ENCODE data around the gene KLF16. TPM values are rescaled to one million over a fixed set of nuclear protein-coding genes. Genes with fewer than 3 reads are reported as not detected.
"Not testable (repeated sequence)": the region's sequence is repeated elsewhere in the genome, so short reads cannot be mapped to it uniquely, and the experiment has no call there.

The KLF16 gene
- total RNA-seq, 2 experiments from 2014 or later: 83.8 to 89.2 TPM

GRCh38 chr19:1875646-1876495, 12.5 kb upstream of the KLF16 start:
- Mint-ChIP-seq H3K36me3 (ENCODE audit: low read depth) (peaks cover 31% of the 10 kb centered on the region), H3K9me3 (no peaks in the 10 kb centered on the region), H3K27ac (peak overlapping the region; percentile 91), H3K27me3 (no peaks in the 10 kb centered on the region), H3K4me1 (ENCODE audit: low read depth) (peaks cover 20% of the 10 kb centered on the region), H3K4me3 (peak overlapping the region; percentile 91)
- H3K9me3 ChIP-seq (ENCODE audit: control insufficient read depth in 1 of 2, insufficient read depth in 1 of 2, low read length in 2 of 2): no peaks in the 10 kb centered on the region
- H3K4me1 ChIP-seq (ENCODE audit: insufficient read depth, low read length): peaks cover 47% of the 10 kb centered on the region
- intact Hi-C loops (cut with DNase I, micrococcal nuclease): loop anchor here (1.0 to 2.0 kb wide), 3 partner anchors 9 to 29 kb away; partner anchors contain the start of genes ABHD17A (in 1 of the 2), ADAT3 (in 1 of the 2) and SCAMP4 (in 1 of the 2)
- DNase-seq (peak; percentile 74 to 95 (median 83)), ATAC-seq (ENCODE audit: poor library complexity) (peak; percentile 83)
- peak overlapping the region; percentile 90 to 93 for H3K27ac ChIP-seq (ENCODE audit: low read depth in 1 of 2, low read length in 2 of 2)
- CTCF ChIA-PET: interaction anchor here (1.5 to 2.7 kb wide), 4 partner anchors 11 to 27 kb away, joined by 3 to 23 read pairs (median 4); no protein-coding TSS in a partner anchor
- peaks cover 34% of the 10 kb centered on the region for H3K36me3 ChIP-seq (ENCODE audit: insufficient read depth, low read length)
- no peaks in the 10 kb centered on the region for H3K27me3 ChIP-seq (ENCODE audit: control insufficient read depth in 1 of 2, insufficient read depth in 2 of 2, low read length in 2 of 2)
- POLR2A ChIA-PET: interaction anchor here (0.7 to 3.4 kb wide), 18 partner anchors 8 to 209 kb away, joined by 3 to 41 read pairs (median 6); partner anchors contain the start of gene ABHD17A
- TF ChIP-seq CTCF (IDR thresholded peaks at IDR 0.05): no peak
- H3K4me3 ChIP-seq (ENCODE audit: low read length): peak overlapping the region; percentile 98

- peak in 2 of 14 experiments; percentile 6 to 31 for DNase-seq
These were observed 11.9 kb upstream of the KLF16 start for GRCh38 chr19:1875265-1875645.

DNA sequence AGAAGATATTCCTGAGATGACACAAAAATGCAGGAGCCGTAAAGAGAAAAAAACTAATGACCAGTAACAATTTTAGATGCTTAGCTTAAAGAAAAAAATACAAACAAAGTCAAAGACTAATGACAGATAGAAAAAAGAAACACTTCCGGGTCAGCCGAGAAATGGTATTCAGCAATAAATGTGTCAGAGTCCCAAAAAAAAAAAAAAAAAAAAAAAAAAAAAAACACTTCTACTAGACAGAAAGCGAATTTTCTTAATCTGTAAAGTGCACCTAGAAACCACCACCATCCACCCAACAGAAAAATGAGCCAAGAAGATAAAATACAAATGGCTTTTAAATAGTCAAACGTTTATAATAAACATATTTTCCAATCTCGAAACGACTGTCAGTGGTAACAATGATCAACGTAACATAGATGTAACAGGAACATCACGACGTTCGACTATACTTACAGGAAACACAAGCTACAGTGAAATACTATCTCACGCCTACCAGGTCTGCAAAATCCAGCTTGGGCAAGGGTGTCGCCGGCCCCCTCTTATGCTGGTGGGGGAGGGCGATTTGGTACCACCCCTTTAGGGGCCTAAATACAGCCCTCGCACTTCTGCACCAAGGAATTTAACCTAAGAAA, 11.3 kb upstream of the KLF16 start:
- peaks cover 20% of the 10 kb centered on the region for H3K4me1 Mint-ChIP-seq (ENCODE audit: low read depth)
- no peak for TF ChIP-seq CTCF (IDR thresholded peaks at IDR 0.05)
- H3K36me3 Mint-ChIP-seq (ENCODE audit: low read depth): peaks cover 32% of the 10 kb centered on the region
- peak overlapping the region; percentile 91 for H3K27ac Mint-ChIP-seq
- Histone ChIP-seq H3K27me3 (ENCODE audit: control insufficient read depth in 1 of 2, insufficient read depth in 2 of 2, low read length in 2 of 2) (no peaks in the 10 kb centered on the region), H3K27ac (ENCODE audit: low read depth in 1 of 2, low read length in 2 of 2) (peak overlapping the region; percentile 2 to 93), H3K4me1 (ENCODE audit: insufficient read depth, low read length) (peaks cover 38% of the 10 kb centered on the region), H3K4me3 (ENCODE audit: low read length) (peak overlapping the region; percentile 98), H3K9me3 (ENCODE audit: control insufficient read depth in 1 of 2, insufficient read depth in 1 of 2, low read length in 2 of 2) (no peaks in the 10 kb centered on the region), H3K36me3 (ENCODE audit: insufficient read depth, low read length) (peaks cover 28% of the 10 kb centered on the region)
- peak in 5 of 14 experiments; percentile 26 to 76 (median 68) for DNase-seq
- intact Hi-C loops (cut with DNase I, micrococcal nuclease): loop anchor here (1.0 to 2.0 kb wide), 3 partner anchors 8 to 30 kb away; partner anchors contain the start of genes ADAT3 (in 1 of the 2) and SCAMP4 (in 1 of the 2)
- H3K9me3 Mint-ChIP-seq: no peaks in the 10 kb centered on the region
- peak overlapping the region; percentile 91 for H3K4me3 Mint-ChIP-seq
- POLR2A ChIA-PET: interaction anchor here (0.6 to 3.4 kb wide), 10 partner anchors 9 to 1103 kb away, joined by 3 to 41 read pairs (median 4); partner anchors contain the start of genes ADAT3, SCAMP4 and TLE6
- CTCF ChIA-PET: interaction anchor here (0.8 to 2.7 kb wide), 4 partner anchors 10 to 56 kb away, joined by 3 to 23 read pairs (median 3); partner anchors contain the start of genes ADAT3 and SCAMP4
- peak; percentile 58 for ATAC-seq (ENCODE audit: poor library complexity)
- no peaks in the 10 kb centered on the region for H3K27me3 Mint-ChIP-seq

More at GRCh38 chr19:1875265-1875645, 11.9 kb upstream of the KLF16 start:
- Histone ChIP-seq H3K4me1 (ENCODE audit: insufficient read depth, low read length) (peaks cover 41% of the 10 kb centered on the region), H3K36me3 (ENCODE audit: insufficient read depth, low read length) (peaks cover 33% of the 10 kb centered on the region), H3K4me3 (ENCODE audit: low read length) (peak overlapping the region; percentile 98), H3K27ac (ENCODE audit: low read depth in 1 of 2, low read length in 2 of 2) (peak overlapping the region; percentile 90 to 93)
- H3K27ac Mint-ChIP-seq: peak overlapping the region; percentile 91
- ChIA-PET CTCF (interaction anchor here (1.0 to 2.7 kb wide), 3 partner anchors 11 to 55 kb away, joined by 3 to 23 read pairs (median 3); no protein-coding TSS in a partner anchor), POLR2A (interaction anchor here (0.6 to 3.4 kb wide), 10 partner anchors 9 to 1102 kb away, joined by 3 to 41 read pairs (median 4); partner anchors contain the start of genes ADAT3, SCAMP4 and TLE6)
- not testable (repeated sequence) for ATAC-seq (ENCODE audit: poor library complexity); H3K9me3 ChIP-seq (ENCODE audit: control insufficient read depth in 1 of 2, insufficient read depth in 1 of 2, low read length in 2 of 2); H3K27me3 Mint-ChIP-seq; H3K9me3 Mint-ChIP-seq; H3K27me3 ChIP-seq (ENCODE audit: control insufficient read depth in 1 of 2, insufficient read depth in 2 of 2, low read length in 2 of 2)
- intact Hi-C loops (cut with DNase I, micrococcal nuclease): loop anchor here (1.0 to 2.0 kb wide), 2 partner anchors 11 to 30 kb away; partner anchors contain the start of genes ADAT3 (in 1 of the 2) and SCAMP4 (in 1 of the 2)
- H3K4me1 Mint-ChIP-seq (ENCODE audit: low read depth): peaks cover 20% of the 10 kb centered on the region
- peaks cover 31% of the 10 kb centered on the region for H3K36me3 Mint-ChIP-seq (ENCODE audit: low read depth)
- H3K4me3 Mint-ChIP-seq: peak overlapping the region; percentile 91
